ENCODE measurements around the gene PDGFB.

DNA sequence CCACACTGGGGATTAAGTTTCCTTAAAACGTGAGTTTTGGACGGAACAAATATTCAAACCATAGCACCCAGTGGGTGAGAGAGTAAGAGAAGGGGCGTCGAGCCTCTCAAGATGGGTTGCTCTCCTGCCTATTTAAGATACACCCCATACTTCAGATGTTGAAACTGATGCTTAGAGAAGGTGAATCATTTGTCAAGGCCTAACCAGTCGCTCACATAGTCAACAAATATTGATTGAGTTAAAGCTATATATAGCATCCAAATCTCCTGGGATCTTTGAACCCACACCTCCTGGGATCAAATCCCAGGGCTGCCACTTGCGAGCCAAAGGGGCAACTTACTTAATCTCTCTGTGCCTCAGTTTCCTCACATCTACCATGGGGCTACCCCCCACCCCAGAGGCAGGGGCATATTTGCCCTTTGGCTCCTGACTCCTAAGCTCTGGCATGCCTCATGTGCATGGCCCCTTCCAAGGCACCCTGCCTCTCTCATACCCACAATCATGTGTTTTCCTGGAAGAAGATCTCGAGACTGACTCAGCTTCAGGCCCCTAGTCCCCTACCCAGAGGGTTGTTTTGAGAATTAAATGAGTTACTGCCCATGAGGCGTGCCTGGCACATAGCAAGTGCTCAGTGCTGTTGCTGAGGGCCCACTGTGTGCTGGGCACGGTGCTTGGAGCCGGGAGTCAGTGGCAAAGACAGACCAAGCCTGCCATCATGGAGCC lies 19.0 kb upstream of the PDGFB start:
- TF ChIP-seq POLR2A (IDR thresholded peaks at IDR 0.05) (no peak), POLR2AphosphoS5 (IDR thresholded peaks at IDR 0.05) (no peak), EP300 (IDR thresholded peaks at IDR 0.05) (no peak)
- TF ChIP-seq, protein P1, sequence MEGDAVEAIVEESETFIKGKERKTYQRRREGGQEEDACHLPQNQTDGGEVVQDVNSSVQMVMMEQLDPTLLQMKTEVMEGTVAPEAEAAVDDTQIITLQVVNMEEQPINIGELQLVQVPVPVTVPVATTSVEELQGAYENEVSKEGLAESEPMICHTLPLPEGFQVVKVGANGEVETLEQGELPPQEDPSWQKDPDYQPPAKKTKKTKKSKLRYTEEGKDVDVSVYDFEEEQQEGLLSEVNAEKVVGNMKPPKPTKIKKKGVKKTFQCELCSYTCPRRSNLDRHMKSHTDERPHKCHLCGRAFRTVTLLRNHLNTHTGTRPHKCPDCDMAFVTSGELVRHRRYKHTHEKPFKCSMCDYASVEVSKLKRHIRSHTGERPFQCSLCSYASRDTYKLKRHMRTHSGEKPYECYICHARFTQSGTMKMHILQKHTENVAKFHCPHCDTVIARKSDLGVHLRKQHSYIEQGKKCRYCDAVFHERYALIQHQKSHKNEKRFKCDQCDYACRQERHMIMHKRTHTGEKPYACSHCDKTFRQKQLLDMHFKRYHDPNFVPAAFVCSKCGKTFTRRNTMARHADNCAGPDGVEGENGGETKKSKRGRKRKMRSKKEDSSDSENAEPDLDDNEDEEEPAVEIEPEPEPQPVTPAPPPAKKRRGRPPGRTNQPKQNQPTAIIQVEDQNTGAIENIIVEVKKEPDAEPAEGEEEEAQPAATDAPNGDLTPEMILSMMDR (IDR thresholded peaks at IDR 0.05) = no peak

All from sigmoid colon (tissue), 4 donors.